Esophagus muscularis mucosa (tissue), 4 donors: ENCODE data around the gene GDE1. TPM values are rescaled to one million over a fixed set of nuclear protein-coding genes. Genes with fewer than 3 reads are reported as not detected.

Experiments used
- DNase-seq: peaks from one replicate; pipeline ENCODE4 v3.0.0-alpha.2; 2017; ENCODE audit errors: extremely low spot score
- H3K27ac ChIP-seq, 4 donors: fragments of 200-600 bp; sonication (generic); replicated peaks in 1 of 4; 1 replicate in 3 of 4; 2 replicates in 1 of 4; pipeline ENCODE4 v1.5.1; 2016 to 2019; ENCODE audit warnings: mild to moderate bottlenecking in 1 of 4
- H3K27me3 ChIP-seq, 4 donors: fragments of 200-600 bp; sonication (generic); one replicate each; pipeline versions ENCODE4 v1.5.1 to v1.6.0; 2016 to 2019
- H3K36me3 ChIP-seq, 4 donors: fragments of 200-600 bp; sonication (generic); one replicate each; pipeline ENCODE4 v1.5.1; 2016 to 2019
- H3K4me1 ChIP-seq, 4 donors: fragments of 200-600 bp; sonication (generic); one replicate each; pipeline ENCODE4 v1.5.1; 2016 to 2019
- H3K4me3 ChIP-seq, 4 donors: fragments of 200-600 bp; sonication (generic); 1 replicate in 2 of 4; 2 replicates in 2 of 4; pipeline ENCODE4 v1.5.1; 2016 to 2019; ENCODE audit warnings: mild to moderate bottlenecking in 4 of 4, moderate library complexity in 1 of 4
- H3K9me3 ChIP-seq, 4 donors: fragments of 200-600 bp; sonication (generic); 1 replicate in 3 of 4; 2 replicates in 1 of 4; pipeline ENCODE4 v1.5.1; 2016 to 2019
- CTCF ChIP-seq, 3 experiments: fragments of 200-600 bp in 2 of 3; fragments of 450-650 bp in 1 of 3; sonication (generic) in 2 of 3; IDR thresholded peaks; one replicate each; pipeline ENCODE4 v1.5.1; 2017 to 2019; ENCODE audit warnings: antibody characterized with exemption in 3 of 3, mild to moderate bottlenecking in 2 of 3, moderate library complexity in 1 of 3
- EP300 ChIP-seq: sonication (generic); formaldehyde crosslinking; IDR thresholded peaks from one replicate; pipeline ENCODE4 v1.6.1; 2017; ENCODE audit warnings: antibody characterized with exemption
- POLR2A ChIP-seq: fragments of 450-650 bp; IDR thresholded peaks from one replicate; pipeline ENCODE4 v1.6.1; 2017; ENCODE audit warnings: antibody characterized with exemption, moderate library complexity, mild to moderate bottlenecking, low read depth
- POLR2AphosphoS5 ChIP-seq, 2 donors: sonication (generic); formaldehyde crosslinking; IDR thresholded peaks; one replicate each; pipeline ENCODE4 v1.6.1; 2017; ENCODE audit warnings: antibody characterized with exemption in 2 of 2
- WGBS: methylation state at CpG from one replicate; pipeline ENCODE4 v1.1.5; 2018; 5-methylcytosine and 5-hydroxymethylcytosine counted together
- intact Hi-C: fragments of 100-400 bp; cut with DNase I; formaldehyde crosslinking; loops from one replicate; pipeline ENCODE4 v1.15.1; 2023
- total RNA-seq, 4 donors: library from RNA; depleted of rRNA; stranded (reverse); fragments of >200 nt; gene quantifications; one replicate each; pipeline versions ENCODE4 v1.1.0 to v1.2.1, GENCODE V29; 2016

Gene GDE1
- total RNA-seq, 4 donors from 2014 or later = 90.9 to 124 (median 109) TPM

- TF ChIP-seq POLR2AphosphoS5 (IDR thresholded peaks at IDR 0.05) = no peak
- TF ChIP-seq EP300 = no peak
- no peak for TF ChIP-seq POLR2A
- no peak for TF ChIP-seq CTCF (IDR thresholded peaks at IDR 0.05)
- intact Hi-C loops = loop anchor here (10.0 kb wide), 1 partner anchor 342 kb away; no protein-coding TSS in a partner anchor
- H3K4me1 ChIP-seq = no peaks in the 10 kb centered on the region
- no peaks in the 10 kb centered on the region for H3K9me3 ChIP-seq
- H3K27me3 ChIP-seq = no peaks in the 10 kb centered on the region
- H3K4me3 ChIP-seq = no peak overlapping the region
- WGBS = 59% methylated on average over 5 of the region's 5 CpGs
- H3K36me3 ChIP-seq = peaks cover 12 to 43% (median 28%) of the 10 kb centered on the region in 4 donors
- no peak overlapping the region for H3K27ac ChIP-seq
- no peak for DNase-seq
These were observed 24.7 kb downstream of the GDE1 start for GRCh38 chr16:19497176-19497575.

GRCh38 chr16:19490619-19491018 lies 31.3 kb downstream of the GDE1 start:
- DNase-seq = no peak
- TF ChIP-seq EP300 (no peak), POLR2AphosphoS5 (IDR thresholded peaks at IDR 0.05) (no peak), CTCF (IDR thresholded peaks at IDR 0.05) (no peak), POLR2A (no peak)
- Histone ChIP-seq H3K9me3 (no peaks in the 10 kb centered on the region), H3K4me1 (no peaks in the 10 kb centered on the region), H3K4me3 (no peak overlapping the region), H3K27ac (no peak overlapping the region), H3K27me3 (no peaks in the 10 kb centered on the region), H3K36me3 (no peaks in the 10 kb centered on the region)
- intact Hi-C loops = loop anchor here (10.0 kb wide), 1 partner anchor 336 kb away; no protein-coding TSS in a partner anchor
- 79% methylated on average over 1 of the region's 1 CpG for WGBS

- Histone ChIP-seq H3K36me3 (no peaks in the 10 kb centered on the region), H3K4me3 (no peak overlapping the region), H3K27ac (no peak overlapping the region), H3K9me3 (no peaks in the 10 kb centered on the region), H3K27me3 (no peaks in the 10 kb centered on the region), H3K4me1 (no peaks in the 10 kb centered on the region)
- no peak for TF ChIP-seq CTCF (IDR thresholded peaks at IDR 0.05)
- intact Hi-C loops = no loop called here
- 41% methylated on average over 4 of the region's 4 CpGs for WGBS
- DNase-seq = no peak
These were observed 33.7 kb downstream of the GDE1 start for GRCh38 chr16:19488213-19488640.

GRCh38 chr16:19486750-19487325 lies 35.1 kb downstream of the GDE1 start:
- Histone ChIP-seq H3K36me3 (no peaks in the 10 kb centered on the region), H3K27ac (no peak overlapping the region), H3K4me3 (no peak overlapping the region), H3K9me3 (no peaks in the 10 kb centered on the region), H3K4me1 (no peaks in the 10 kb centered on the region), H3K27me3 (no peaks in the 10 kb centered on the region)
- no peak for TF ChIP-seq POLR2A
- no peak for TF ChIP-seq EP300
- no peak for TF ChIP-seq CTCF (IDR thresholded peaks at IDR 0.05)
- TF ChIP-seq POLR2AphosphoS5 (IDR thresholded peaks at IDR 0.05) = no peak
- intact Hi-C loops = no loop called here
- 81% methylated on average over 10 of the region's 10 CpGs for WGBS
- DNase-seq = no peak

- 76% methylated on average over 4 of the region's 4 CpGs for WGBS
- Histone ChIP-seq H3K4me3 (no peak overlapping the region), H3K36me3 (no peaks in the 10 kb centered on the region), H3K9me3 (no peaks in the 10 kb centered on the region), H3K27me3 (no peaks in the 10 kb centered on the region), H3K4me1 (no peaks in the 10 kb centered on the region), H3K27ac (no peak overlapping the region)
- no peak for DNase-seq
- TF ChIP-seq POLR2A = no peak
- TF ChIP-seq EP300 = no peak
- no peak for TF ChIP-seq POLR2AphosphoS5 (IDR thresholded peaks at IDR 0.05)
- intact Hi-C loops = no loop called here
These were observed 35.8 kb downstream of the GDE1 start for GRCh38 chr16:19486051-19486450.
